Measurements from ENCODE around the gene BMP6.
"Not testable (repeated sequence)": the region's sequence is repeated elsewhere in the genome, so short reads cannot be mapped to it uniquely, and the experiment has no call there.

Gene BMP6

GRCh38 chr6:7891078-7891872 is 165.4 kb downstream of the BMP6 start:
- DNase-seq = no peak

GRCh38 chr6:7892367-7892766 is 166.5 kb downstream of the BMP6 start:
- not testable (repeated sequence) for DNase-seq

DNA sequence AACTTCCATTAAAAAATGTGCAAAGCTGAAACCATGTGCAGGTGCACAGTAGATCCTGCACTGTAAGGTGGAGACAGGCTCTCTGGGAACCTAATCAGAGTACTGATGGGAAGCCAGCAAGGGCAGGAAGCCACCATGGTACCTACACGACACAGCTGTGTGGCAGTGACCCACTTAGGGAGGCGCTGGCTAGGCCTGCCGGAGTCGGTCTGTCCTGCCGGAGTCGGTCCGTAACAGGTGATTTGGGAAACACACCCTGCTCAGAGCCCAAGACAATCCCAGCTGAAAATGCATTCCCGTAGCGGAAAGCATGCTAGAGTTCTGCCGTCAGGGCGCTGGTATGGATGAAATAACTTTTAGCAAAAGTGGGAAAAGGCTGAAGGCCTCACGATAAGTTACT is 167.4 kb downstream of the BMP6 start:
- no peak for DNase-seq

- no peak for DNase-seq
Measured at GRCh38 chr6:7894262-7895124, 168.6 kb downstream of the BMP6 start.

GRCh38 chr6:7895125-7895423 is 169.2 kb downstream of the BMP6 start:
- DNase-seq = no peak

DNA sequence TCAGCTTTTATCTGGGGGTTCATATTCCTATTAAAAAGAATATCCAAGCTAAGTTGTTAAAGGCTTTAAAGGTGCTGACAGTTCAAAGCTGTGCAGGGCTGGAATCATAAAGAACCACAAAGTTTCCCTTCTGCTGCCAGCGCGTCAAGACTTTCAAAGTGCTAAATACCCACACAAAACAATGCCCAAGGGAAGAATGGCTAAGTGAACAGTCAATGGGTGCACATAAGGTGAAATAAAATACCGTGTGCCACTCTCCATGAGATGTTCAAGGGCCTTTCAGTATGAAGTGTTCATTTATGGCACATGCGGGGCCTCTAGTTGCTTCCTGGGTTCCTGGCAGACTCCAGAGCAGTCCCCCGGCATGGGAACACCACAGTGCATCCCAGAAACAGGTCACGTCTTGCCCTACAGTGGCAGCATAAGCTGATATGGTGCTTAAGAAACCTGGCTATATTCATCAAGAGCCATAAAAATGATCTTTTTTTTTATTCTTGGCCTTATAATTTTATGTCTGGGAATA is 170.6 kb downstream of the BMP6 start:
- DNase-seq = no peak

DNA sequence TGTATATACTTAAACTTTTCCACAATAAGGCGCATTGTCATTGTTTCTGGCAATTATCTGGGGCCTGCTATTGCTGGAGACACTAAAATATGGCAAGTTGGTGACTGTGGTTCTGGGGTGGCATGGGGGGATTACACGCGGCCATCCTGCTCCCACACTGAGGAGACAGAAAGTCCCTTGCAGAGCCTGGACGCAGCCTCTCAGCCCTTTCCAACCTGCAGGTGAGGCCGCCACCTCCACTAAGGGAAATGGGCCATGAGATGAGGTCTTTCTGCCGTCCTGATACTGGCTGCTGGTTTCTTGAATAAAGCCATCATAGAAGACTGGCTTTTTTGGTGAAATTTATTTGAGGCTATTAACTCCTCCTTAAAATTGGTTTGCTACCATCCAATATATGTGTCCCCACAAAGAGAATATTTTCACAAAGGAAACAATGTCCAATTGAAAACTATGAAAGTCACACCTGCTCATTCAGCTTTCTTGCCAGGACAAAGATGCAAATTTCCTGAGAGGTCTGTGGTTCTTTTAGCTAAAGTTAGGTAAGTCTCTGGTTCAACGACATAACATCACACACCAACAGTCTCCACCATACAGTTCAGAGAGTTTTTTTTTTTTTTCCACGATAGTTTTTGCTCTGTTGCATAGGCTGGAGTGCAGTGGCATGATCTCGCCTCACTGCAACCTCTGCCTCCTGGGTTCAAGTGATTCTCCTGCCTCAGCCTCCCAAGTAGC is 171.7 kb downstream of the BMP6 start:
- no peak for DNase-seq

GRCh38 chr6:7898193-7898586 is 172.3 kb downstream of the BMP6 start:
- not testable (repeated sequence) for DNase-seq

DNA sequence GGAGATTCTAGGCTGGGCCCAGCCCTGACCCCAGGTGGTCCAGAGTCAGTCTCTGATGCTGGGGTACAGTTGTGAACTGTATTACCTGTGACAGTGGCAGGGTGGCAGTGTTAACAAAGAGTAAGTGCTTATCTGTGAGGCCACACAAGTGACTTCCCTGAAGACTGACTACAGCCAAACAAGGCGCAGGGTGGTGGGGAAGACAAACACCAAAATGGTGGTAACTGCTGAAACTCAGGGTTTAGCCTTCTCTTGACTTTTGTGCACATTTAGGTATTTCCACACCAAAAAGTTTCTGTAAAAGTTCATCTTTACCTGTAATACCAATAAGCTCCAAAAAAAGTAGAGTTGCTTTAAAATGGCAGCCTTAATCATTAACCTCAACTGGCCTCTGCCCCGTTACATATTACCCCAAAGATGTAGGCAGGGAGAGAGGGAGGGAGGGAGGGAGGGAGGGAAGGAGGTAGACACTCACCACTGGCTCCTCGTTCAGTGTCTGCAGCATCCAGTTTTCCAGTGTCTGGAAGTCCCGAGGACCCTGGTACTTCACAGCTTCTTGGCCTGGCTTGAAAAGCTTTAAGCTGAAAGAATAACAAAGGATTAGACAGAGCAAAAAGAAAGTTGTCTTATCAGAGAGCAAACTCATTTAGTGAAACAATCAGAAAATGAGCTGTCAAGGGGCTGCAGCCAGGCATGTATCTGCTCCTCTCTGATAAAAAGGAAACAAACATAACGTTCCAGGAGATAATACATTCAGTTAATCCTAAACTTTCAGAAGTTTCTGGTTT is 173.4 kb downstream of the BMP6 start:
- DNase-seq = no peak

DNA sequence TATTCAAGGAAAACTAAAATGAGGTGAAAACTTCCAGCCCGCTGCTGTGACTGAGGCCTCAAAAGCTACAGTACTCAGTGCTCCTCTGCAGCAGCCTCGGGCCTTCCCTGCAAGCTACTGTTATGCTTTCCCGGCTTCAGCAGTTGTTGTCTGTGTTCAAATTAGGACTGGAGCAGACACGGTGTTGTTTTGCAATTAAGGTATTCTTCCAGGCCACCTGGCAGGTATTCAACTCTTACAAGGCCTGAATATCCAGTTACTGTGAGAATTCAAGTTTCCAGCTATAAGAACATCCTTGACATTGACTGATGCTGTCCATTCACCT is 174.0 kb downstream of the BMP6 start:
- DNase-seq = no peak

DNA sequence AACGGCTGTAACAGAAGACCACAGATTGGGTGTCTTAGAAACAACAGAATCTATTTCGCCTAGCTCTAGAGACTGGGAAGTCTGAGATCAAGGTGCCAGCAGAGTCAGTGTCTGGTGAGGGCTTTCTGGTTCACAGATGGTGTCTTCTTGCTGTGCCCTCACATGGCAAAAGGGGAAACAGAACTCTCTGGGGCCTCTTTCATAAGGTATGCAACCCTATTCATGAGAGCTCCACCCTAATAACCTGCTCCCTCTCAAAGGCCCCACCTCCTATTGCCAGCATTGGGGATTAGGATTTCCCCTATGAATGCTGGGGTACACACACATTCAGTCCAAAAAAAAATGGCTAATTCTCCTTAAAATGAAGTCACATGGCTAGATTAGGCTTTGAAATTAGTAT is 174.7 kb downstream of the BMP6 start:
- no peak for DNase-seq

- DNase-seq = no peak
Measured at GRCh38 chr6:7901056-7901455, 175.2 kb downstream of the BMP6 start.

- no peak for DNase-seq
Measured at GRCh38 chr6:7901780-7902179, 175.9 kb downstream of the BMP6 start.

- no peak for DNase-seq
Measured at GRCh38 chr6:7902221-7902620, 176.3 kb downstream of the BMP6 start.

- DNase-seq = no peak
Measured at GRCh38 chr6:7902867-7903266, 177.0 kb downstream of the BMP6 start.

DNA sequence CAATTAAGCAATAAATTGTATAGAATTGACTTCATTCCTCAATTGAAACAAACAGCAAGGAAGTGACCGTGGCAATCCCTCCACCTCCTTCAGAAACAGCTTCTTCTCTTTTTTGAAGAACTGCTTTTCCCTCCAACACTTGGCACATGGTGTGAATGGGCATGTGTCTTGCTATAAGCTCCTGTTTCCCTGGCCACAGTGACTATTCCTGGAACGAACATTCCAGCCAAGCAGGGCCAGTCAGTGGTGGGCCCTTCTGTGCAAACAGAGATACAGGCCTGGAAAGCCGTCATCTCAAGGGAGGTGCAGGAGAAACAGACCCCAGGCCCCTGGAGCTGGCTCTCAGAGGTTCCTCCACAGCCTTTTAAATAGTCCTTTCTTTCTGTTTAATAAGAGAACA is 177.8 kb downstream of the BMP6 start:
- DNase-seq = no peak

- no peak for DNase-seq
Measured at GRCh38 chr6:7904654-7905319, 178.9 kb downstream of the BMP6 start.

DNA sequence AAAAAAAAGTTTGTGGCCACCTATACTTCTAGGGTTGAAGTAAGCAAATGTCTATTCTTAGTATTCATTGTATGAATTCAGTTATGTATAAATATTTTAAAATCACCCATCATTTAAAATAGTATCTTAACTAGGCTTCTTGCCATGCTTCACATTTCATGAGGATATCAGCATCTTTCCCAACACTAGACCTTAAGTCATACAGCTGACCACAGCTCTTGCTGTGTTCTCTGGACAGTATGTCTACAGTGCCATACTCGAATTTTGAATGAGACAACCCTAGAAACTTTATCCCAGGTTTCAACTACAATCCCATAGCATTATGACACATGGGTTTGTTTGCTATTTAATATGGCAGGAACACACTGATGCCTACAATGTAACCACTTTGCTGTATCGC is 179.5 kb downstream of the BMP6 start:
- DNase-seq = no peak

GRCh38 chr6:7906741-7907140 is 180.8 kb downstream of the BMP6 start:
- DNase-seq = no peak

GRCh38 chr6:7907159-7907558 is 181.3 kb downstream of the BMP6 start:
- DNase-seq = no peak

DNA sequence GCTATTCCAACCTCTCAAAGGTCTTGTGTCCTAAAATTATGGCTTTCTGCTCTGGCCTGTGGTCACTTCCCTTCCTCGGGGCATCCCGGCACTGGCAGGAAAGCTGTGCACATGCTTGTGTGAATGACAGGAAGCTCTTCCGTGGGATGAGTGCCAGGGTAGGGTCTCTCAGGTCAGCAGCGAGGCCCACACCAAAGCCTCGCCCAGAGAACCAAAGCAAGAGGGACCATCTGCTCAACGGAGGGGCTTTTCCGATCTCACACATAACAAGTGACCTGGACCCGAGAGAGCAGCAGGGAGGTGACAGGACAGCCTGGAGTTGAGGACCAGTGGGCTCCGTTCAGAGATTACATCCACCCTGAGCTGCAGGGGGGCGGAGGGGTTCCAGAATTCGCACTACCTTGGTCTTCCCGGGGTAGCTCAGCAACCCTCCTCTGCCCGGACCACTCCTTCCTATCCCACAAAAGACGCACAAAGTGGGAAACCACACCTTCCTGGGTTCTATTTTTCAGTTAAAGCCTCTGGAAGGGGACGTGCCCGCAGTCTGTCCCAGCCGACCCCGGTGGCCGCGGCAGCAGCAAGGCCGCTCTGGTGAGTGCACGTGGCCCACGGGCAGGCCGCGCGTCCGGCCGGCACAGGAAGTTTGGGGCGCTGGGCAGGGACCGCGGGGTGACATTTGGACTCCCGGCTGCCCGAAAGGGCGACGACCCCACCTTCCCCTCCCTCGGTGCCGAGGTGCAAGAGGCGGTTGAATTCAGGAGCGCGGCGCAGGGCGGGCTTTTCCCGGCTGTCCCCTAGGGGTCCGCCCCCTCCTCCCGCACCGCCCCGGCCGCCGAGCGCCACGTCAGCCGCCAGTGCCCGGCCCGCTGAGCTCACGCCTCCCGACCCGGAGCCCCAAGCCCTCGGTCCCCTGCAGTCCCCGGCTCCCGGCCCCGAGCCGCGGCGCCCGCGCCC is 183.7 kb downstream of the BMP6 start:
- DNase-seq = no peak
